ENCODE data around the gene CTBP2. TPM values are rescaled to one million over a fixed set of nuclear protein-coding genes. Genes with fewer than 3 reads are reported as not detected.
A peak's percentile ranks its signal among the peaks of the same experiment; 100 is the strongest.
"Not testable (repeated sequence)": the region's sequence is repeated elsewhere in the genome, so short reads cannot be mapped to it uniquely, and the experiment has no call there.

Gene CTBP2
- polyA plus RNA-seq, 5 donors, result 77.4 to 86.8 (median 85.1) TPM

GRCh38 chr10:125160856-125161706 lies 718 bp upstream of the CTBP2 start:
- DNase-seq, result peak; percentile 86 to 87

GRCh38 chr10:125159486-125159931 lies 854 bp downstream of the CTBP2 start:
- DNase-seq, result no peak

- peak in 1 of 2 donors; percentile 66 for DNase-seq
Measured at GRCh38 chr10:125158601-125159485, 1.5 kb downstream of the CTBP2 start.

GRCh38 chr10:125158275-125158600 lies 2.1 kb downstream of the CTBP2 start:
- DNase-seq, result no peak

GRCh38 chr10:125157505-125157904 lies 2.9 kb downstream of the CTBP2 start:
- no peak for DNase-seq

- DNase-seq, result no peak
Measured at GRCh38 chr10:125156739-125157480, 3.5 kb downstream of the CTBP2 start.

- no peak for DNase-seq
Measured at GRCh38 chr10:125156196-125156595, 4.2 kb downstream of the CTBP2 start.

- DNase-seq, result no peak
Measured at GRCh38 chr10:125155101-125155500, 5.3 kb downstream of the CTBP2 start.

- DNase-seq, result no peak
Measured at GRCh38 chr10:125154529-125154928, 5.8 kb downstream of the CTBP2 start.

GRCh38 chr10:125153703-125154490 lies 6.5 kb downstream of the CTBP2 start:
- DNase-seq, result no peak

- no peak for DNase-seq
Measured at GRCh38 chr10:125152450-125153368, 7.7 kb downstream of the CTBP2 start.

GRCh38 chr10:125151553-125152449 lies 8.6 kb downstream of the CTBP2 start:
- no peak for DNase-seq

GRCh38 chr10:125151170-125151552 lies 9.2 kb downstream of the CTBP2 start:
- no peak for DNase-seq

- not testable (repeated sequence) for DNase-seq
Measured at GRCh38 chr10:125150376-125151083, 9.8 kb downstream of the CTBP2 start.

GRCh38 chr10:125149680-125150047 lies 10.7 kb downstream of the CTBP2 start:
- DNase-seq, result no peak

- DNase-seq, result no peak
Measured at GRCh38 chr10:125149036-125149679, 11.2 kb downstream of the CTBP2 start.

- DNase-seq, result no peak
Measured at GRCh38 chr10:125148528-125148927, 11.8 kb downstream of the CTBP2 start.

- no peak for DNase-seq
Measured at GRCh38 chr10:125147971-125148439, 12.4 kb downstream of the CTBP2 start.

All from right lung (tissue), 5 donors.